NCI-H1105 (cell line): ENCODE data around the gene CD8B2.
"Not testable (repeated sequence)": the region's sequence is repeated elsewhere in the genome, so short reads cannot be mapped to it uniquely, and the experiment has no call there.

ENCODE experiments used
- DNase-seq: peaks from one replicate; lab custom pipeline; 2025; lab: John Stamatoyannopoulos, UW

Gene CD8B2

DNA sequence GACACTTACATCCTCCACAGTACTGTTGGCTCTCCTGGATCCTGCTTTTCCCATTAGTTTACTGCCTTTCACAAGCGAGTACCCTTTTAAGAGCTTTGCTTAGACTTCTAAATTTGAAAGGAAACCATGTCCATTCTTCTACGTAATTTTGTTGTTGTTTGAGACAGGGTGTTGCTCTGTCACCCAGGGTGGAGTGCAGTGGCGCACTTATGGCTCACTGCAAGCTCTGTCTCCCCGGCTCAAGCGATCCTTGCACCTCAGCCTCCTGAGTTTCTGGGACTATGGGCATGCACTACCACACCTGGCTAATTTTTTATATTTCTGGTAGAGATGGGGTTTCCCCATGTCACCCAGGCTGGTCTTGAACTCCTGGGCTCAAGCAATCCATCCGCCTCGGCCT, 24.8 kb downstream of the CD8B2 start:
- not testable (repeated sequence) for DNase-seq

DNA sequence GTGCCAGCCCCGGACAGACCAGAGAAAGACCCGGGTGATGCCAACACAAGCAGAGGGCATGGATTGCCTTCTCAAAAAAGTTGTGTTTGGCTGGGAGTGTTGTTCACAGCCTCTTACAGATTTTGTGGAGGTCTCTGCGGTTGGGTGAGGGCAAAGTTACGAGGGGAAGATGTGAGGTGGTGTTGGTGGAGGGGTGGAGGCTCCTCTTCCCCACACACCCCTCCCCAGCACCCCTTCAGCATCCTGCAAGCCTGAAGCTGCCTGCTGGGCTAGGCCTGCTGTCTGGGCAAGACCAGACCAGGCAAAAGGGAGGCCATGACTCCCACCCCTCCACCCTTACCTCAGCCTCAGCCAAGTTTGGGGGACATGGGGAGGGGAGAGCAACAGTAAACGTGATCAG, 26.2 kb downstream of the CD8B2 start:
- not testable (repeated sequence) for DNase-seq

DNA sequence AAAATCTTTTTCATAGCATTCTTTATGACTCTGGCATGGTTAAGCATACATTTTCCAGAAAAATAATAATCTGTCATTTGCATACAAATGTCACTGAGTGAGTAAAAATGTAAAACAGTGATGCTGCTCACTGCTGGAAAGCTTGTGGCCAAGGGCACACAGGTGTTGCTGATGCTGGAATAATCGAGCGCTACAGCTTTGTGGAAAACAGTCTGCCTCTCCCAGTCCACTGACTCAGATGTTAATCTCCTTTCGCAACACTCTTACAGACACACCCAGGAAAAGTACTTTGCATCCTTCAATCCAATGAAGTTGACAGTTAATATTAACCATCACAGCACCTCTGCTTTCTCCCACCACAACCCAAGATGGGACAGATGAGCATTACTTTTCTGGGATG, 27.7 kb downstream of the CD8B2 start:
- DNase-seq = not testable (repeated sequence)

DNA sequence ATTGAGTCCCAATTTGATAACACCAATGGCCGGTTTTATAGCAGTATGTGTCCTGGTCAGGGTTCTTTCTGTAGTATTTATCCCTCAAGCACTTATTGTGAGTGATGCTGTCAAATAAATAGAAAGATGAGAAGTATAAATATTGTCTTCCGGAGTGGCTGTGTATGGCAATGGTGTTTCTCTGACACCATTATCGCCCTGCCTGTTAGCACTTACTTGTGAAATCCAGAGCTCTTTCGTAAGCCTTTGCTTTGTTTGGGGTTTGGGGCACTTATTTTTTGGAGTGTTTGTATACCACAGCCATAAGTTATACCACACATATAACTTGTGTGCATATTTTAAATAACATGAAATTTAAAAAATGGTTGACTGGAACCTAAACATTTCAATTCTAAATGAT, 29.3 kb downstream of the CD8B2 start:
- no peak for DNase-seq

DNA sequence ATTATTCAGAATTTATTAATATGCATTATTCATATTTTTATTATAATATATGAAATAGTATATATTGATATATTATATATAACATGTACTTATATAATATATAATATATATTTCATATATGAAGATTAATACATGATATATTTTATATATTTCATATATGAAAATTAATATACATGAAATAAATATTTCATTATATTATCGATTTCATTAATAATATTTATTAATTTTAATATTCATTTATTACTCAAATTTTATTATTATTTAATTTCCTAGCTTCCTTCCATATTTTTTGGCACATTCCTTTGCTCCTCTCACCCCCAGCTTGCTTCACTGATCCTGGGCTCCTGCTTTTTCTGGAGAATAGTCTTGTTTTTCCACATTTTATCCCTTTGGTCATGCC, 29.7 kb downstream of the CD8B2 start:
- DNase-seq = no peak

DNA sequence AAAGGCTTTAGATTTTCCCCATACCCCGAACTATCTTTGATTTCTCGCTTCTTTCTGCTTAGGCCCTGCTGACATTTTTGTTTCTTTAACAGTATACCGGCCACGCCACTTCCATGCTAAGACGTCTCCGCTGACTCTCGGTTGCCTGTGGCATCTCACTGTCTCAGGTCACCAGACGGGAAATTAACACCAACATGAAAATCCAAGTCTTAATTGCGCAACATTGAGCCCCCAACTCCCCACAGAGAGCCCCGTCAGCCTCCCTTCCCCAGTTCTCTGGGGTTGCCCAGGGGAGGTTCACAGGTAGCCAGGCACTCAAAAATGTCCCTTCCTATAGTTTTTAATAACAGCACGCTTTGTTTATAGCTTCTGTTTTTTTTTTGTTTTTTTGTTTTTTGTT, 30.2 kb downstream of the CD8B2 start:
- no peak for DNase-seq

DNA sequence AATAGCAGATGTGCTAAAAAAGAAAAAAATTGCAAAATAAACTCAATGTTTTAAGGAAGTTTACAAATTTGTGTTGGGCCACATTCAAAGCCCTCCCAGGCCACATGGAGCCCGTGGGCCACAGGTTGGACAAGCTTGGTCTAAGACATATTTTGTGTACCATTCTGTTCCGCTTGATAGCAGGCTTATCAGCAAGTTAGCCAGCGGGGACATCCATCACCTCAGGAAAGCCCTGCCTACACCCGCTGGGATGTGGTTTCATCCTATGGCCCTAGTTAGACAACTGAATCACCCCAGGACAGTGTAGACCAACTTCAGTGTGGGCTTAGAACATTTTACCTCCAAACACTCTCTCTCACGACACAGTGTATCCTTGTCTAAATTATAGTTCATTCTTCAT, 32.6 kb downstream of the CD8B2 start:
- no peak for DNase-seq

DNA sequence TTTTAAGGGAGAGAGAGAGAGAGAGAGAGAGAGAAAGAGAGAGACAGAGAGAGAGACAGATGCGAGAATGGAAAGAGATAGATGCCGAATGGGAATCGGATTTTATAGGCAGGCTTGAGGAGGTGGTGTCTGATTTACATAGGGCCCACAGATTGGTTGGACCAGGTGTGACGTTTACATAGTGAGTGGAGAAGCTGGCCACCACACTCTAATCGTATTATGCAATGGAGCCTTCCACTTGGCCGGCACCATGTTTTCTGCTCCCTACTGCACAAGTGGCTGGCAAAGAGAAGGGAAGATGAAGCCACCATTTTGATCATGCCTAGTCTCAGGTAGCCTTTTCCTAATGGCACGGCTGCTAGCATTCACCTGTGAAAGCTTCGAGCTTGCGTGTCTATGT, 33.9 kb downstream of the CD8B2 start:
- DNase-seq = no peak

DNA sequence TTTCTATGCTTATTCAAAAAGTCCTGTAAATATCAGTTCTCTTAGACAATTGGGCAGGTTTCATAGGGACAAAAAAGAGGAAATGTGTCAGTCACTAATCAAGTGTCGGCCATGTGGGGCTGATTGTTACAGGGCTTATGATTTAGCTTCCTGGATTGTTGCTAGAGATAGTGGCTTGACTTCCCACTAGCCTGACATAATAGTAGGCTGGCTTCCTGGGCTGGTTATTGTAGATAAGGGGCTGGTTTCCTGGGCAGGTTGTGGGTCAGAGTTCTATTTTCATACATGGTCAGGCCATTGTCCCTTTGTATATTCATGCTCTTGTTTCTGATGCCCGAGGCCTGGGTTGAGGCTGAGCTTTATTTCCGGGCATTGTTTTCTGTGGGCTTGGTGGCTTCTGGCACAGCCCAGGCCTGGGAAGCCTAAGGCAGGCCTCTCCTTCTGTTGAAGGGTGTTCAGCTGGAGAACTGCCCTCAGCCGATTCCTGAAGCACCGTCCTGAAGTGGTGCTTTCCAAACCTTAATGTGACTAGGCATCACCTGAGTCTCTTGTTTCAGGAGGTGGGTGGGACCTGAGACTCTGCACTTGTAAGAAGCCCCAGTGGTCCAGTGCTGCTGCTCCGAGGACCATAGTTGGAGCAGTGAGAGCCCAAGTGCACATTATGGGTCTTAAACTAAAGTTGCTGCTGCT, 37.0 kb downstream of the CD8B2 start:
- DNase-seq = no peak

DNA sequence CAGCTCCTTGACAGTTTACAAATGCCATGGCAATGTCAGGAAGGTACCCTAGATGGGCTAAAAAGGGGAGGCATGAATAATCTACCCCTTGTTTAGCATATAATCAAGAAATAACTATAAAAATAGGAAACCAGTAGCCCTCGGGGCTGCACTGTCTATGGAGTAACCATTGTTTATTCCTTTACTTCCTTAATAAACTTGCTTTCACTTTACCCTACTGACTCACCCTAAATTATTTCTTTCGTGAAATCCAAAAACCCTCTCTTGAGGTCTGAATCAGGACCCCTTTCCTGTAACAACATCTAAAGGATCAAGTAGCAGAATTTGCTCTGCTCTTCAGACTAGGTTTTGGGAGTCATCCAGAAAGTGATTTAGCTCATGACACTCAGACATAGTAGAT, 43.7 kb downstream of the CD8B2 start:
- DNase-seq = no peak

DNA sequence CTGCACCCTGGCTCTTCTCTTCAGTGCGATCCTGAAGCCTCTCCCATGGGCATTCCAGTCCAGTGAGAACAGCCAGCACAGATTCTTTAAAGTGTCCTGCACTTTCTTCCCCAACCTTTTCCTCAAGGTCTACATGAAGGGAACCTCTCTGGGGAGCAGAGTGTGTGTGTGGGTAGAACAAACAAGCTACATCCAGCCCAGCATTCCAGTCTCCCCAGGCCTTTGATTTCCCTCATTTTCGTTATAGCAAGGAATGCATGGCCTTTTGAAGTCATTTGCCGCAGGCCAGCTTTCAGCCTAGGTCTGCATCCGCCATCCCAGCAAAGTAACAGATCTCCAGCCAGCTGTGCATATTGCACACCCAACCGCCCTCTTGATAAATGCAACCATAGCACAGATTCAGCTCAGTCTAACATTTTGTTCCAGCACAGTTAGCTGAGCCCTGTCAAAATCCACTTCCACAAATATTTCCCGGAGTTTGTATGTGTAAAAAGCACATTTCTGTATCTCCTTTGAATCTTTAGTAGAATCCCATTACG, 44.6 kb downstream of the CD8B2 start:
- no peak for DNase-seq

DNA sequence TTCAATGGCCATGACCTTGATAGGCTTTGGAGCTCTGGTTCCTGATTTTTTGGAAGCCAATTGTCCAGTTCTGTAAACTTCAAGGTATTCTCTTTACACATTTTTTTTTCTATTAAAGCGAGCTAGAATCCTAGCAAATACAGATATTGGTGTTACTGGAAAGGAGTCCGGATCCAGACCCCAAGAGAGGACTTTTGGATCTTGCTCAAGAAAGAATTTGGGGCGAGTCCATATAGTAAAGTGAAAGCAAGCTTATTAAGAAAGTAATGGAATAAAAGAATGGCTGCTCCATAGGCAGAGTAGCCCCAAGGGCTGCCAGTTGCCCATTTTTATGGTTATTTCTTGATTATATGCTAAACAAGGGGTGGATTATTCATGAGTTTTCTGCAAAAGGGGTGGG, 45.1 kb downstream of the CD8B2 start:
- no peak for DNase-seq

DNA sequence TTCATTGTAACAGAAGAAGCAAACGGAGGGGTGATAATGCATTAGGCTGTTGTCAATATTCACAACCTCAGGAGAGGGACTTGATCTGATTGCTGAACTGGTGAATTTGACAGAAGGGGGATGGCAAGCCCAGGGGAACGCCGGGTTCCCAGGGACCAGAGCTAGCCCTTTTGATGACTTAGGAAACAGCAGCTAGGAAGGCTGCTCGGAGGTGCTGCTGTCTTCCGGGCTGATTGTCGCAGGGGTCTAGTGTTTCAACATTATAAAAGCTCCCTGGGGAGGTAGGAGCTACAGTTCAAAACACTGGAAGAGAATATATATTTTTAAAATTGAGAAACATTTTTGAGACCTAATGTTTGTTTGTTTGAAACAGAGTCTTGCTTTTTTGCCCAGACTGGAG, 47.3 kb downstream of the CD8B2 start:
- DNase-seq = no peak

DNA sequence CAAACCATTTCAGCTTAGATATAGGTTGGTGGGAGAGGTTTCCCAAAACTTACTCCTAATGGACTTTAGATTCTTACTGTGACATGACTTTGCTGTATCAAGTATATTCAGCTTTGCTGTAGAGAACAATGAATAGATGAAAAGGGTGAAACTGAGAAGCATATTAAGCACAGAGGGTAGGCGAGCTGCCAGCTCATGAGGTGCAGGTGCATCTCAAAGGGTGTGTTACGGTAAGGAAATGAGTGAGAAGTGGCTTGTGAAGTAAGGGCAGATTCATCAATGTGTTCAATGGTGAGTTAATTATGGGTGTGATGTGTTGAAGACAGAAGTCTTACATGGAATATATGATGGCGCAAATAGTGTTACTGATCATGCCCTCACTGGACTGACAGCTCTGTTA, 49.3 kb downstream of the CD8B2 start:
- DNase-seq = peak; percentile 11

DNA sequence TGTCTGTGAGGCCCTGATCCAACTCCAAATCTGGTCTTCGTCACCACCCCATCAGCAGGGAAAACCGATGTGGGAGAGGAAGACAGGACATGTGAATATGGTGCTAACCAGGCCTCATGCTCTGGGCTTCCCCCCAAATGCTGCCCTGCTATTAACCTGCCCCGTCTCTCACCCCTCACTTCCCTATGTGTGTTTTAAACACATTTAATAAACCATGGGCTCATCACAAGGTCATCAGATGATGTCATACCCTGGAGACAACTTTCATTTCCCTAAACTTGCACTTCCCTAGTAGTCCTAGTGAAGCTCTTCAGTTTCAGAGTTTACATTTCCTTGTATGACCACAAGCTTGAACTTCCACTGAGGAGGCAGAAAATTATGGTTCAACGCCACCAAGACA, 49.9 kb downstream of the CD8B2 start:
- DNase-seq = no peak

DNA sequence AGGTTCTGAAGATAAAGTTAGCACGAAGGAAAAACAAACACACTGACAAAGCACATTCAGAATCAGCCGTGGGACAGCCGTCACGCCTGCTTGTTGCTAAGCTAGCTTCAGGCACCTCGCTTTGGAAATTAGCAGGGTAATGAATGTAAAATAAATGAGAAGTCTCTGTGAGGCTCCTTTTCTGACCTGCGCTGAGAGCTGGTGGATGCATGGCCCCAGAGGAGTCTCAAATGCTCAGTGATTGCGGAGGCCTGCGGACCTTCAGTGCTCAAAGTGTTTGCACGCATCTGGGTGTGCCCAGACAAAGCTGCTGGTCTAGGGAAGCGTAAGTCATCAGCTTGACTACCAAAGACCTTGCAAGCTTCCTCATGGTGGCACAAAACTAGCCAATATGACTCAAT, 50.6 kb downstream of the CD8B2 start:
- DNase-seq = no peak

DNA sequence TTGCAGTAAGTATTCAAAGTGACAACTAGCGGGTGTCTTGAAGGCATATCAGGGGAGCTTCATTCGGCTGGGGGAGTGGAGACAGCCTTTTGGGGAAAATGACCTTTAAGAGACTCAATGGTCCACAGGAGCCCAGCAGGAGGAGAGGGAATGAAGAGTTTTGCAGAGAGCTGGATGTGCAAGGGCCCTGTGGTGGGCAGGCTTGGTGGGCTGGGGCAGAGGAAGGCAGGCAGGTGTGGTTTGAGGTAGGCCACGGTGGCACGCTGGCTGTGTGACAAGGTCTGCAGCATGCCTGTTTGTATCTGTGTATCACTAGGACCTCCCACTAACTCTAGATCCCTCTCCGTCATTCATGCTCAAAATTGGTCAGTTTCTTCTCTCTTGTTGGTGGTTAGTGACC, 53.7 kb downstream of the CD8B2 start:
- no peak for DNase-seq

DNA sequence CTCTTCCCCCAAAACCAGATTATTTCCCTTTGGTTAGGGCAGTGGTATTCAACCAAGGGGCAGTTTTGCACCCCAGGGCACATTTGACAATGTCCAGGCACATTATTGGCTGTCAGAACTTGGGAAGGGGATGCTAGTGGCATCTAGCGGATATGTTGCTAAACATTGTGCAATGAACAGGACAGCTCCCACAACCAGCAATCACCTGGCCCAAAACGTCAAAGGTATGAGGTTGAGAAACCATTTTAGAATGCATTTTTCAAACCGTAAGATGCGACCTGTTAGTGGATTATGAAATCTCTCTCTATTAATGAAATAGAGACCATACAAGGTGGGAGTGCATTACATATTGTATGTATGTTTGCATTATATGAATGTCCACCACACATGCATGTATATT, 54.2 kb downstream of the CD8B2 start:
- no peak for DNase-seq

DNA sequence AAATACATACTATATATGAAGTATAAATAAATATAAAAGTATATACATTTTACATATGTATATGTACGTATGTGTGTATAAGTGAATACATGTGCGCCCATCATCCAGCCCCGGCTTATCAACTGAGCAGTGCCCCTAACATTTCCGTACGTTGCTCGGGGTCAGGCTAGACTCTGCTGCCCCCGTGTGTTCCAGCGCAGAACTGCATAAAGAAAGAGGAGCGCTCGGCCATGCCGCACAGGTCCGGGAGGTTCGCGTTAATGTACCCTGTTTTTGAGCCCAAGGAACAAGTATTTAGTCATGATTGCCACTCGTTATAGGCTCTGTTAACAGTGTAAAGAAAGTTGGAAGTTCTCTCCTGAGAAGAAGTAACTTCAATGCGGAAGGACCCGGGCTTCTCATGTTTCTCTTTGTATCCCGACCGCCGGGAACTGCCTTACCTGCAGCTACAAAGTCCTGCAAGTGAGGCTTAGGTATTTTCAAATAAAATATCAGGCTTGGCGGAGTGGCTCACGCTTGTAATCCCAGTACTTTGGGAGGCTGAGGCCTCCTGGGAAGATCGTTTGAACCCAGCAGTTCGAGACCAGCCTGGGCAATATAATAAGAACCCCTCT, 55.7 kb downstream of the CD8B2 start:
- peak; percentile 38 for DNase-seq

DNA sequence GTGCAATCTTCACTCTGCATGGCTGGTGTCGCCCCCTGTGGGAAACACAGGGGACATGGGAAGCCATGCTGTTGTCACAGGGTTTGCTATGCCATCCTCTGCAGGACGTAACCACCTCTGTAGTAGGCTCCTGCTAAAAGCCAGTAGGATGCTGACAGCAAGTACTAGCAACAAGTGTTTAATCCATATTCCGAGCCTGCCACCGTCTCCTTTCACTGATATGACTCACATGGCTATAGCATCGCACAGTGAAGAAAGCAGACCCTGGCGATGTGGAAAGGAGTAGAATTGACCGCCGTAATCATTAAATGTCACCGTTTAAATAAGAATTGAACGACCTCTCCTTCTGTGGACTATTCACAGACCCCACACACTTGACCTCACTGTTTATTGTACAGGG, 57.8 kb downstream of the CD8B2 start:
- no peak for DNase-seq

DNA sequence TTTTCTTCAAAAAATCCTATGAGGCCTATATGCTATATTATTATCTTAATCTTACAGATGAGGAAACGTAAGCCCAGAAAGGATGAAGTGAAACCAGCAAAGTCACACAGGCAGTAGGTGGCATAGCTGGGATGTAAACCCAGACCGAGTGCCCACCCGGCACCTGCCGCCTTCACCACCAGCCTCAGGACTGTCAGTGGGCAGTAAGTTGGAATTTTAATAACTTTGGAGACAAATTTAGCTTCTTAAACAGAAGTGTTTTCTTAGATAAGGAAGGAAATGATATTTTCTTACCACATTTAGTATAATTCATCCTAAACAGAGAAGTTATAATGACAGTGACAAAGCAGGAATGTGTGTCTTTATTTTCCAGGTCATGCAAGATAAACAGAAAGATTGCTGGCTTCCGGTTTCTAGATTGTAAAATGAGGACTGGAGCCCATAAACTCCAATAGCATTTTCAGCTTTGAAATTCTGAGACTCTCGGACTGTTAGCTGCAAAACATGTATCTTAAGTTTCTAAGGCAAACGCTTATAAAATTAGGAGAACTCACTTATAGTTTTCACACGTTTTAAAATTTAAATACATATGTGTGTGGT, 59.3 kb downstream of the CD8B2 start:
- no peak for DNase-seq

DNA sequence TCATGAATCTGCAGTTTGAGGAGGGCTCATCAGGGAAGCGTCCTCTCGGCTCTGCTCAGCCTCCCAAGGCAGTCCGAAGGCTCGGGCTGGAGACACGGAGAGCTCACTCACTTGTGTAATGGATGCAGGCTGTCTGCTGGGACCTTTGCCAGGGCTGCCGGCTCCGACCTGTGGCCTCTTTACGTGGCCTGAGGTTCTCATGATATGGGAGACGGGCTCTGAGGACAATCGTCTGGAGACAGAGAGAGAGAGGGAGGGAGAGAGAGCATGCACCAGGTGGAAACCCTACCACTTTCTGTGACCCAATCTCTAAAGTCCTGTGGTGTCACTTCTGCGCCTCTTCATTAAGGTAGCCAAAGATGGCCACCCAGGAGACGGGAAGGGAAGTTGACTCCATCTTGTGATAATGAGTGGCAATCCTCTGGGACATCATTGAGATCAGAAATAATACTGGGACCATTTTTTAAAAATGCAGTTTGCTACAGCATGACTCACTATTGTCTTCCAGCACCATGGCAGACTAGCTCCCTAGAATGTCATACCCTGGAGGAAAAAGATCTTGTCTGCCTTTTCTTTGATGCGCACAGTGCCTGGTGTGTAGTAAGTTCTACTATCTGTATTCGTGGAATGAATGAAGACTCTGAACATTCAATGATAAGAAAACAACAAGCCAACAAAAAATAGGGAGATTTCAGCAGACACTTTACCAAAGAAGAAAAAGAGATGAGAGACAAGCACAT, 60.2 kb downstream of the CD8B2 start:
- DNase-seq = no peak
